Lower lobe of right lung (tissue), 2 donors: ENCODE measurements around the gene MED9. TPM values are rescaled to one million over a fixed set of nuclear protein-coding genes. Genes with fewer than 3 reads are reported as not detected.

Source experiments
- ATAC-seq, 2 donors: fragments of 200-7000 bp; cut with Tn5 transposase; one replicate each; pipeline ENCODE4 v1.9.1; 2020 to 2022; ENCODE audit warnings: mild to moderate bottlenecking in 2 of 2, moderate library complexity in 2 of 2
- DNase-seq: peaks from one replicate; pipeline ENCODE4 v3.0.0-alpha.2; 2020
- H3K27ac ChIP-seq: fragments of 200-600 bp; one replicate; pipeline ENCODE4 v1.8.0; 2022
- H3K27me3 ChIP-seq: fragments of 200-600 bp; one replicate; pipeline ENCODE4 v1.8.0; 2022; ENCODE audit warnings: low read depth
- H3K36me3 ChIP-seq: fragments of 200-600 bp; one replicate; pipeline ENCODE4 v1.8.0; 2022; ENCODE audit warnings: mild to moderate bottlenecking
- H3K4me1 ChIP-seq: fragments of 200-600 bp; one replicate; pipeline ENCODE4 v1.8.0; 2022
- H3K4me3 ChIP-seq: fragments of 200-600 bp; one replicate; pipeline ENCODE4 v1.8.0; 2022; ENCODE audit warnings: mild to moderate bottlenecking
- H3K9me3 ChIP-seq: fragments of 200-600 bp; one replicate; pipeline ENCODE4 v1.8.0; 2022
- intact Hi-C: fragments of 100-400 bp; cut with DNase I; formaldehyde crosslinking; loops from one replicate; pipeline ENCODE4 v1.11.0; 2022
- total RNA-seq: library from RNA; stranded (reverse); fragmentation: NEBNext Ultra II Directional; extraction: Animal tissue kit (Norgen Biotek cat#: 25700); gene quantifications from one replicate; pipeline ENCODE4 v1.2.1, GENCODE V29; 2021
- TF ChIP-seq, protein P1 (sequence below): fragments of 200-600 bp; IDR thresholded peaks from one replicate; pipeline ENCODE4 v1.8.0; 2022; ENCODE audit warnings: antibody characterized with exemption, mild to moderate bottlenecking
- donor health status: DM: no; HTN: yes; CAD: no; lungs with severe emphysema.

MED9 gene
- total RNA-seq, 1 donor from 2014 or later, result 14.5 TPM

DNA sequence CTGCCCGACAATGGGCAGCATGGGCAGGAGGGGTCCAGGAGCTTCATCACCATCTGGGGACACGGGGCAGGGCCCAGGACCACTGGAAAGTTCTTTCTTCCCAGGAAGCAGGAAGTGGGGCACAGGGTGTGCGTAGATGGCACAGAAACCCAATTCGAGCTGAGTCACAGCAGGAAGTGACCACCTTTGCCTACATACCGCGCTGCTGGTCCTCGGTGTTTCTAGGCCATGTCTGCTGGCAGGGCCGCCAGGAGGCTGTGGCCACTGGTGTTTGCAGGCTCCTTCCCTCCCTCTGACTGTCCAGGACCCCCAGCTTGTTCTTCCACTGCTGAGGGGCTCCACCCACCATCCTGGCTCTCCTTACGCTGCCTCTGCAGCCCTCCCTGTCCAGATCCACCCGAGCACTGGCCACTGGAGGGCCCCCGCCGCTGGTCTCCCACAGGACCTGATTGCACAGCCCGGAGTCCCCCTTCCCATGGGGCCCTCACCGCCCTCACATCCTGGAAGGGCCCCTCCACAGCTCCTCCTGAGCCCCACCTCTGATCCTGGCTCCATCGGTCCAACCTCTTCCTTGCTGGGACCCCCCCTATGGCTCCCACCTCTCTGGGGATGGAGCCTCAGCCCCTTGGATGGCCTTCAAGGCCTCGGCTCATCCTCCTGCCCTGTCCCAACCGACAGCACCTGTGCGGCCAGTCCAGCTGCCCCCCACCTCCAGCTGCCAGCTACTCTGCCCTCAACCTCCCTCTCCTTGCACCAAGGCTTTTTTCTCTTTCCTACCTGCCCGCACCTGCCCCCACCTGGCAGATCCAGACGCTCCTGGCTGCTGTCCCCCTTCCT is 33.9 kb downstream of the MED9 start:
- peak; percentile 32 for DNase-seq
- intact Hi-C loops, result no loop called here

DNA sequence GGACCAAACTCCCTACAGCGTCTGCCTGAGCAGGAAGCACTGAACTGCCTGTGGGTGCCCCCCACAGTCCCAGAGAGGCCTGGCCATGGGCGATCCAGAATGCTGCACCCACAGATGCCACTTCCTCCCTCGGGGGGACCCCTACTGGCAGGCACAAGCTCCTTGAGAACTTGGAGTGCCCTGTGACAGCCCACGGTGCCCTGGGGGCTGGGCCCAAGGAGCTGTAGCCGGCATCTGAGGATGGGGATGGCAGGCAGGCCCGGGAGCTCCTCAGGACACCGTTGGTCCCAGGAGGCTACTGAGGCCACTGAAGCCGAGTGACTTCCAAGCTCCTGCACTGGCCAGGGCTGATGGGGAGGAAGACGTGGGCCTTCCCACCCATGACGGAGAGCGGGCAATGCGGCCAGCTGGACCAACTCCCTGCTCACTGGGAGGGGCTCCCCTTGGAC is 34.5 kb downstream of the MED9 start:
- DNase-seq (peak; percentile 30), ATAC-seq (no peak)
- Histone ChIP-seq H3K4me1 (no peaks in the 10 kb centered on the region), H3K27me3 (no peaks in the 10 kb centered on the region), H3K36me3 (no peaks in the 10 kb centered on the region), H3K9me3 (no peaks in the 10 kb centered on the region), H3K4me3 (no peak overlapping the region), H3K27ac (no peak overlapping the region)
- intact Hi-C loops, result no loop called here
- TF ChIP-seq, protein P1, sequence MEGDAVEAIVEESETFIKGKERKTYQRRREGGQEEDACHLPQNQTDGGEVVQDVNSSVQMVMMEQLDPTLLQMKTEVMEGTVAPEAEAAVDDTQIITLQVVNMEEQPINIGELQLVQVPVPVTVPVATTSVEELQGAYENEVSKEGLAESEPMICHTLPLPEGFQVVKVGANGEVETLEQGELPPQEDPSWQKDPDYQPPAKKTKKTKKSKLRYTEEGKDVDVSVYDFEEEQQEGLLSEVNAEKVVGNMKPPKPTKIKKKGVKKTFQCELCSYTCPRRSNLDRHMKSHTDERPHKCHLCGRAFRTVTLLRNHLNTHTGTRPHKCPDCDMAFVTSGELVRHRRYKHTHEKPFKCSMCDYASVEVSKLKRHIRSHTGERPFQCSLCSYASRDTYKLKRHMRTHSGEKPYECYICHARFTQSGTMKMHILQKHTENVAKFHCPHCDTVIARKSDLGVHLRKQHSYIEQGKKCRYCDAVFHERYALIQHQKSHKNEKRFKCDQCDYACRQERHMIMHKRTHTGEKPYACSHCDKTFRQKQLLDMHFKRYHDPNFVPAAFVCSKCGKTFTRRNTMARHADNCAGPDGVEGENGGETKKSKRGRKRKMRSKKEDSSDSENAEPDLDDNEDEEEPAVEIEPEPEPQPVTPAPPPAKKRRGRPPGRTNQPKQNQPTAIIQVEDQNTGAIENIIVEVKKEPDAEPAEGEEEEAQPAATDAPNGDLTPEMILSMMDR, result no peak

More for the DNA sequence above, 33.9 kb downstream of the MED9 start:
- no peak overlapping the region for H3K4me3 ChIP-seq
- H3K9me3 ChIP-seq, result no peaks in the 10 kb centered on the region
- H3K27ac ChIP-seq, result no peak overlapping the region
- no peaks in the 10 kb centered on the region for H3K27me3 ChIP-seq
- H3K36me3 ChIP-seq, result no peaks in the 10 kb centered on the region
- ATAC-seq, result no peak
- H3K4me1 ChIP-seq, result no peaks in the 10 kb centered on the region
- TF ChIP-seq, protein P1, result no peak

DNA sequence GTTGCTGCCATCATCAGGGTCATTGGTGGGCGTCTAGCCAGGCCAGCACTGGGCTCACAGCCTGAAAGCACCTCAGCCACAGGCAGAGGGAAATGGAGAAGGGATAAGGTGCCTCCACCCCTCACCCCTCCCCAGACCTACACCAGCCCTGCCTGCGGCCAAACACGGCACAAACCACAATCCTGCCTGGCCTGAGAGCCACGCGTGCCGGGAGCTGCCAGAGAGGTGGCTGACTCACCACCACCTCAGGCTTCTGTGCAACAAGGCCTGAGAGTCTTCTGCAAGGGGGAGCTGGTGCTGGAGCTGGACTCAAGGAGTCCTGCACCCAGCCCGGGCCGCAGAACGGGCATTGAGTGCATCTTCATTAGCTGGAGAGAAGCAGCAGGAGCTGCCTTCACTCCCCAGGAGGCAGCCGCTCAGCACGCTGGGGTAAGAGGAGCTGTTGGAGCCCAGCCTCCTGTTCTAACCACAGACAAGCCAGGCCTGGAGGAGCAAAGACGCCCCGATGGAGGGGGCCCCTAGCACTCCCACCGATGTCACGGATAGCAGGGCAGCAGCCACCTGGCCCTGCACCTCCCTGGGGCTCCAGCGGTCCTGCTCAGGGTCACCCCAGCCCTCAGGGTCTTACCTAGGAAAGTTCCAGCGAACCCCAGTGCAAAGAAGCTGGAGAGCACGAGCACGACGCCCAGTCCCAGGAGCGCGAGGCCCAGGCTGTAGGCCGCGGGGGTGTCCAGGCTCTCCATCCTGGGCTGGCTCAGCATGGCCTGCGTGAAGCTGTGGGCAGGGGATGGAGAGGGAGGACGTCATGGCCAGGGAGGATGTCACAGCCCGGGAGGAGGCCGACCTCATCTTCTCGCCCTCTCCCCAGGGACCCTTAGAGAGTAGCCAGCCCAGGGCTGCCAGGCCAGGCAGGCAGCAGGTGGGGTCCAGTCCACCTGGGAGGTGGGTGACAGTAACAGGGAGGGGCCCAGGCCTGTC is 35.4 kb downstream of the MED9 start:
- ATAC-seq, result peak in 1 of 2 donors; percentile 5
- intact Hi-C loops, result no loop called here
- no peaks in the 10 kb centered on the region for H3K9me3 ChIP-seq
- no peaks in the 10 kb centered on the region for H3K4me1 ChIP-seq
- no peaks in the 10 kb centered on the region for H3K27me3 ChIP-seq
- no peak overlapping the region for H3K4me3 ChIP-seq
- H3K36me3 ChIP-seq, result no peaks in the 10 kb centered on the region
- TF ChIP-seq, protein P1, result no peak
- H3K27ac ChIP-seq, result no peak overlapping the region
- DNase-seq, result peak; percentile 35

DNA sequence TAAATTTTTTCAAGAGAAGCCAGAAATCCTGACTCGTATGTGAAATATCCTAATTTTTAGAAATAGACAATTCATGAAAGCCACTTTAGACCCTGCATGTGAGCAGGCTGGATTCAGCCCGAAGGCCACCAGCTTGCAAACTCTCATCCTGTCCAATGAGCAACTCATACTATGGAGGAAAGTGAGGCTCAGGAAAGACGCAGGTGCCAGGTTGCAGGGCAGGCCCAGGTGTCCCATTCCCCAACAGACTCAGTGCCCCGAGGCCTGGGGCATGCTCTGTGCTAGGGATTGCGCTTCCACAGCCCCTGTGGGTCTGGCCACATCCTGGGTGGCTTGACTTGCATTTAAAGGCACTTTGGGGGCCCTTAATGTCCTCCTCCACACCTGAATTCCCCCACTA is 36.1 kb downstream of the MED9 start:
- H3K9me3 ChIP-seq, result no peaks in the 10 kb centered on the region
- no peaks in the 10 kb centered on the region for H3K27me3 ChIP-seq
- DNase-seq (peak; percentile 25), ATAC-seq (no peak)
- TF ChIP-seq, protein P1, result no peak
- no peak overlapping the region for H3K4me3 ChIP-seq
- intact Hi-C loops, result no loop called here
- no peaks in the 10 kb centered on the region for H3K36me3 ChIP-seq
- H3K27ac ChIP-seq, result no peak overlapping the region
- H3K4me1 ChIP-seq, result no peaks in the 10 kb centered on the region

DNA sequence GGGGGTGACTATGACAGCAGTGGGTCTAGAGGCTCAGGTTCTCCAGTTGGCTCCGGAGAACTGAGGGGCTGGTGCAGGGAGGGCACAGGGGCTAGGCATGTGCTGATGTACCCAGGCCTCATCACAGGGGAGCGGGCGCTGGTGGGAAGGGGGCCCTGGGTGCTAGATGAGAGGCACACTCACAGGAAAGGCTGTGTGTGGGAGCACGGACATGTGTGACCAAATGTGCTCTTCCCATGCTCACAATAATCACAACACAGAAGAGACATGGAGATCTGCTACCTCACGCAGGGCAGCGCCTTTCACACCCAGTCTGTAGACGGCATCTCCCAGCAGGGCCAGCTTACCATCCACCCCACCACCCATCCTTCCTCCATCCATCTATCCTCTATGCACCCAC is 36.8 kb downstream of the MED9 start:
- Histone ChIP-seq H3K36me3 (no peaks in the 10 kb centered on the region), H3K4me3 (no peak overlapping the region), H3K4me1 (no peaks in the 10 kb centered on the region), H3K9me3 (no peaks in the 10 kb centered on the region), H3K27ac (no peak overlapping the region), H3K27me3 (no peaks in the 10 kb centered on the region)
- DNase-seq (peak; percentile 20), ATAC-seq (no peak)
- TF ChIP-seq, protein P1, result no peak
- intact Hi-C loops, result no loop called here
